Retinal pigment epithelial cell (primary cell): Measurements from ENCODE around the gene SLC32A1.

Experiments used
- DNase-seq: peaks from one replicate; pipeline ENCODE4 v3.0.0-alpha.2; 2010; ENCODE audit warnings: low read depth
- H3K4me3 ChIP-seq: 2 replicates; pipeline ENCODE4 v1.5.1; 2011; ENCODE audit warnings: mild to moderate bottlenecking, low read length, control low read depth, moderate library complexity
- CTCF ChIP-seq: conservative IDR thresholded peaks from 2 replicates; pipeline ENCODE4 v1.5.1; 2011; ENCODE audit warnings: low read depth, low read length, control low read depth, inconsistent platforms

SLC32A1 gene

GRCh38 chr20:38692436-38693411, 31.6 kb upstream of the SLC32A1 start:
- TF ChIP-seq CTCF = no peak
- peak; percentile 27 for DNase-seq

GRCh38 chr20:38697306-38697705, 27.0 kb upstream of the SLC32A1 start:
- DNase-seq = no peak
- TF ChIP-seq CTCF = no peak
- no peak overlapping the region for H3K4me3 ChIP-seq

More at GRCh38 chr20:38692436-38693411, 31.6 kb upstream of the SLC32A1 start:
- no peak overlapping the region for H3K4me3 ChIP-seq

GRCh38 chr20:38698541-38698940, 25.7 kb upstream of the SLC32A1 start:
- DNase-seq = no peak
- no peak for TF ChIP-seq CTCF
- H3K4me3 ChIP-seq = no peak overlapping the region

GRCh38 chr20:38700141-38700540, 24.1 kb upstream of the SLC32A1 start:
- DNase-seq = no peak
- H3K4me3 ChIP-seq = no peak overlapping the region
- no peak for TF ChIP-seq CTCF

- no peak for TF ChIP-seq CTCF
These were observed 23.4 kb upstream of the SLC32A1 start for GRCh38 chr20:38700926-38701325.

GRCh38 chr20:38703526-38703925, 20.8 kb upstream of the SLC32A1 start:
- no peak for DNase-seq
- no peak for TF ChIP-seq CTCF
- no peak overlapping the region for H3K4me3 ChIP-seq

More at GRCh38 chr20:38700926-38701325, 23.4 kb upstream of the SLC32A1 start:
- no peak for DNase-seq
- H3K4me3 ChIP-seq = no peak overlapping the region

- TF ChIP-seq CTCF = no peak
- no peak overlapping the region for H3K4me3 ChIP-seq
- no peak for DNase-seq
These were observed 20.1 kb upstream of the SLC32A1 start for GRCh38 chr20:38704136-38704535.
